ENCODE results near the gene ZNF786. TPM values are rescaled to one million over a fixed set of nuclear protein-coding genes. Genes with fewer than 3 reads are reported as not detected.
"Not testable (repeated sequence)": the region's sequence is repeated elsewhere in the genome, so short reads cannot be mapped to it uniquely, and the experiment has no call there.

The ZNF786 gene
- total RNA-seq, 1 donor = 3.1 TPM

DNA sequence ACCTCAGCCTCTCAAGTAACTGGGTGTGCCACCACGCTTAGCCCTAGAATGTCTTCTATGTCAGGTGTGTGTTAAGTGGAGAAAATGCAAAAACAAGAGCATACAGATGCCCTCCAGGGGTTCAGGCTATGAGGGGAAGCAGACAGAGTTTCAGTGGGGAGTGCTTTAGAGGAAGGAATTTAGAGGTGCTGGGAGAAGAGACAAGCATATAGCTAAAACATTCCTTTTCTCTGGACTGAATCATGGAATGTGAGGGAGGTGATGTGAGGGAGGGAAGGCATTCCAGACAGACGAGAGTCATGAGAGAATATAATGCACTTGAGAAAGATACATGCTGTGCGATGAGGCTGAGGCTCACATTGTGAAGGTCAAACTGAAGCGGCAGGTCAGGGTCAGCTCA lies 6.6 kb upstream of the ZNF786 start:
- no peaks in the 10 kb centered on the region for H3K27me3 ChIP-seq (ENCODE audit: insufficient read depth, low read length)
- H3K9me3 ChIP-seq (ENCODE audit: low read depth, low read length) = no peaks in the 10 kb centered on the region
- H3K4me3 ChIP-seq (ENCODE audit: low read length) = no peak overlapping the region
- peaks cover under 1% of the 10 kb centered on the region for H3K4me1 ChIP-seq (ENCODE audit: insufficient read depth, low read length)

- Histone ChIP-seq H3K4me1 (ENCODE audit: insufficient read depth, low read length) (peaks cover 23% of the 10 kb centered on the region), H3K4me3 (ENCODE audit: low read length) (no peak overlapping the region), H3K9me3 (ENCODE audit: low read depth, low read length) (no peaks in the 10 kb centered on the region), H3K27me3 (ENCODE audit: insufficient read depth, low read length) (no peaks in the 10 kb centered on the region)
Observed at GRCh38 chr7:149093228-149093627, 2.7 kb upstream of the ZNF786 start.

- peaks cover 32% of the 10 kb centered on the region for H3K4me1 ChIP-seq (ENCODE audit: insufficient read depth, low read length)
- H3K4me3 ChIP-seq (ENCODE audit: low read length); H3K27me3 ChIP-seq (ENCODE audit: insufficient read depth, low read length); H3K9me3 ChIP-seq (ENCODE audit: low read depth, low read length): not testable (repeated sequence)
Observed at GRCh38 chr7:149092244-149092643, 1.7 kb upstream of the ZNF786 start.

DNA sequence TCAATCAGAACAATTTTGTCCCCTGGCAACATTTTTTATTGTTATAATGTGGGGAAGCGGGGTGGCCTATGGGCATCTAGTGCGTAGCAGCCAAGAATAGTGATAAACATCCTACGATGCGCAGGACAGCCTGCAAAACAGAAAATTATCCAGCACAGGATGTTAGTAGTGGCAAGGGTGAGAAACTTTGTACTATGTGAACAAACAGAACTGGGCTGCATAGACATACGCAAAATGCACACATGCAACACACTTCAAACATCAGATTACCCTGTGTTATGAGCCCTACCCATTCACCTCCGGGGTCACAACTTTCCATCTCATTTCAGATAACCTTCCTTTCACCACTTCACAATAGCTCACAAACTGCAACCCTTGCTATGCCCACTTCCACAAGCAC lies 3.1 kb downstream of the ZNF786 start:
- H3K4me3 ChIP-seq (ENCODE audit: low read length) = no peak overlapping the region
- H3K9me3 ChIP-seq (ENCODE audit: low read depth, low read length) = no peaks in the 10 kb centered on the region
- H3K27me3 ChIP-seq (ENCODE audit: insufficient read depth, low read length) = no peaks in the 10 kb centered on the region
- H3K4me1 ChIP-seq (ENCODE audit: insufficient read depth, low read length) = peaks cover 51% of the 10 kb centered on the region

GRCh38 chr7:149085866-149086265 lies 4.7 kb downstream of the ZNF786 start:
- H3K4me3 ChIP-seq (ENCODE audit: low read length) = no peak overlapping the region
- H3K27me3 ChIP-seq (ENCODE audit: insufficient read depth, low read length) = no peaks in the 10 kb centered on the region
- H3K4me1 ChIP-seq (ENCODE audit: insufficient read depth, low read length) = peaks cover 44% of the 10 kb centered on the region
- no peaks in the 10 kb centered on the region for H3K9me3 ChIP-seq (ENCODE audit: low read depth, low read length)

DNA sequence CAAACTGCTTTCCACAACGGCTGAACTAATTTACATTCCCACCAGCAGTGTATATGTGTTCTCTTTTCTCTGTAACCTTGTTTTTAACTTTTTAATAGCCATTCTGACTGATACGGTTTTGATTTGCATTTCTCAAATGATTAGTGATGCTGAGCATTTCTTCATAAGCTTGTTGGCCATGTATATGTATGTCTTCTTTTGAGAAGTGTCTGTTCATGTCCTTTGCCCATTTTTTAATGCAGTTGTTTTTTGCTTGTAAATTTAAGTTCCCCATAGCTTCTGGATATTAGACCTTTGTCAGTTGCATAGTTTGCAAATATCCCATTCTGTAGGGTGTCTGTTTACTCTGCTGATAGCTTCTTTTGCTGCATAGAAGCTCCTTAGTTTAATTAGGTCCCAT lies 6.1 kb downstream of the ZNF786 start:
- Histone ChIP-seq H3K4me3 (ENCODE audit: low read length) (no peak overlapping the region), H3K9me3 (ENCODE audit: low read depth, low read length) (no peaks in the 10 kb centered on the region), H3K27me3 (ENCODE audit: insufficient read depth, low read length) (no peaks in the 10 kb centered on the region), H3K4me1 (ENCODE audit: insufficient read depth, low read length) (peaks cover 36% of the 10 kb centered on the region)

DNA sequence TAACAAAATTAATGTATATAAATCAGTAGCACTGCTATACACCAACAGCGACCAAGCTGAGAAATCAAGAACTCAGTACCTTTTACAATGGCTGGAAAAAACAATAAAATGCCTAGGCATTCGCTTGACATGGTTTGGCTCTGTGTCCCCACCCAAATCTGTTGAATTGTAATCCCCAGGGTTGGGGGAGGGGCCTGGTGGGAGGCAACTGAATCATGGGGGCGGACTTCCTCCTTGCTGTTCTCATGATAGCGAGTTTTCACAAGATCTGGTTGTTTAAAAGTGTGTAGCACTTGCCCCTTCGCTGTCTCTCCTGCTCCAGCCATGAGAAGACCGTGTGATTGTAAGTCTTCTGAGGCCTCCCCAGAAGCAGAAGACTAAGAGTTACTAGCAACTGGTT lies 8.6 kb downstream of the ZNF786 start:
- Histone ChIP-seq H3K4me1 (ENCODE audit: insufficient read depth, low read length) (peaks cover 17% of the 10 kb centered on the region), H3K9me3 (ENCODE audit: low read depth, low read length) (no peaks in the 10 kb centered on the region), H3K4me3 (ENCODE audit: low read length) (no peak overlapping the region), H3K27me3 (ENCODE audit: insufficient read depth, low read length) (no peaks in the 10 kb centered on the region)

DNA sequence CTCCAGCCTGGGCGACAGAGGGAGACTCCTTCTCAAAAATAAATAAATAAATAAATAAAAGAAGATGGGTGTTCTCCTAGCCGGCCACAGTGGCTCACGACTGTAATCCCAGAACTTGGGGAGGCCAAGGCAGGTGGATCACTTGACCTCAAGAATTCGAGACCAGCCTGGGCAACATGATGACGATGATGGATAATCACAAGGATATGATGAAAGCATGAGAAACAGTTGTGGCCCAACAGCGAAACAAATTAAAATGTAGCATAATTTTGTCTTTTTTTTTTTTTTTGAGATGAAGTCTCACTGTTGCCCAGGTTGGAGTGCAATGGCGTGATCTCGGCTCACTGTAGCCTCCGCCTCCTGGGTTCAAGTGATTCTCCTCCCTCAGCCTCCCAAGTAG lies 12.9 kb downstream of the ZNF786 start:
- Histone ChIP-seq H3K27me3 (ENCODE audit: insufficient read depth, low read length) (no peaks in the 10 kb centered on the region), H3K4me3 (ENCODE audit: low read length) (no peak overlapping the region), H3K9me3 (ENCODE audit: low read depth, low read length) (no peaks in the 10 kb centered on the region), H3K4me1 (ENCODE audit: insufficient read depth, low read length) (peaks cover 7% of the 10 kb centered on the region)

- no peak overlapping the region for H3K4me3 ChIP-seq (ENCODE audit: low read length)
- no peaks in the 10 kb centered on the region for H3K27me3 ChIP-seq (ENCODE audit: insufficient read depth, low read length)
- H3K4me1 ChIP-seq (ENCODE audit: insufficient read depth, low read length) = peaks cover 7% of the 10 kb centered on the region
- H3K9me3 ChIP-seq (ENCODE audit: low read depth, low read length) = no peaks in the 10 kb centered on the region
Observed at GRCh38 chr7:149075286-149075685, 15.2 kb downstream of the ZNF786 start.

DNA sequence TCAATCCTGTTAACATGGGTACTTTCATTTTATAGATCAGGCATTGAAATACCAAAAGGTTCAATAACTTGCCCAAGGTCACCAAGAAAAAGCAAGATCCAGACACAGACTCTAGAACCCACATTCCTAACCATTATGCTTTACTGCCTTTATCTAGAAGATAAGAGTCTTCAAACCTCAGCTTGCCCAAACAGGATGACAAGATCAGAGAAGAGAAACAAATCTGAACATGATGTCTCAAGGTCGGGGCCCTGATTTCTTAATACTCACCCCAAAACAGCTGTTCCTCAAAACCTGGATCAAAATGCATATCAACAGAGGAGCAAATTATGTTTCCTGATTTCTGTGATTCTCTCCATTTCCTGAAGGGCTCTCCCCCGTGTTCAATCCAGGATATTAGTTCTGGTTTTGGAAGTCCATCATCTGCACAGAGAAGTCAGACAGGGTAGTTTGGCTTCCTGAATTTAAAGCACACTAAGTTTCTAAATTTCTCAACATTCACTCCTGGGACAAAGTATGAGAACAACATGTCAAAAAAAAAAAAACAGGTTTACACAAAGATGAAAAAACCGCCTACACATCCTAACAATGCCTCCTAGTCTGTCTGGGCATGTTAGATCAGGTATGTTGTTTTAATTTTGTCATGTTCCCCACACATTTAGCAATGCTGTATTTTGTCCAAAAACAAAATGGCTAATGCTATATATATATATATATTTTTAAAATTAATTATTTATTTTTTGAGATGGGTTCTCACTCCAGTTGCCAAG lies 16.2 kb downstream of the ZNF786 start:
- Histone ChIP-seq H3K4me1 (ENCODE audit: insufficient read depth, low read length) (peaks cover 7% of the 10 kb centered on the region), H3K4me3 (ENCODE audit: low read length) (no peak overlapping the region), H3K9me3 (ENCODE audit: low read depth, low read length) (no peaks in the 10 kb centered on the region), H3K27me3 (ENCODE audit: insufficient read depth, low read length) (no peaks in the 10 kb centered on the region)

DNA sequence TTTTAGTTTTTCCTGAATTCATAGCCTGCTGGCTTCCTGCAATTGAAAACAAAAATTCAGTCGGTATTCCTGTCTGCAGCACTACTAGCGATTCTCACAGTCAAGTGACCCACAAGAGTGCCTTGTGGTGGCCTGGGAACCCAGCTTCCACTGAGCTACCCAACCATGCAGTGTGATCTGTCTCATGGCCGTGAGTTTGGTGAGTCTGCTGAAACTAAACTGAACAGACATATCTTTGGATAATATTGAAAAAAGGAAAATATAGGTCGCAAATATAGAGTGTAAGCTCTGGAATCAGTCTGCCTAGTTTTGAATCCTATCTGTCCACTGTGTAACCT lies 18.1 kb downstream of the ZNF786 start:
- H3K4me1 ChIP-seq (ENCODE audit: insufficient read depth, low read length) = peaks cover 7% of the 10 kb centered on the region
- H3K4me3 ChIP-seq (ENCODE audit: low read length) = no peak overlapping the region
- H3K9me3 ChIP-seq (ENCODE audit: low read depth, low read length) = no peaks in the 10 kb centered on the region
- no peaks in the 10 kb centered on the region for H3K27me3 ChIP-seq (ENCODE audit: insufficient read depth, low read length)

DNA sequence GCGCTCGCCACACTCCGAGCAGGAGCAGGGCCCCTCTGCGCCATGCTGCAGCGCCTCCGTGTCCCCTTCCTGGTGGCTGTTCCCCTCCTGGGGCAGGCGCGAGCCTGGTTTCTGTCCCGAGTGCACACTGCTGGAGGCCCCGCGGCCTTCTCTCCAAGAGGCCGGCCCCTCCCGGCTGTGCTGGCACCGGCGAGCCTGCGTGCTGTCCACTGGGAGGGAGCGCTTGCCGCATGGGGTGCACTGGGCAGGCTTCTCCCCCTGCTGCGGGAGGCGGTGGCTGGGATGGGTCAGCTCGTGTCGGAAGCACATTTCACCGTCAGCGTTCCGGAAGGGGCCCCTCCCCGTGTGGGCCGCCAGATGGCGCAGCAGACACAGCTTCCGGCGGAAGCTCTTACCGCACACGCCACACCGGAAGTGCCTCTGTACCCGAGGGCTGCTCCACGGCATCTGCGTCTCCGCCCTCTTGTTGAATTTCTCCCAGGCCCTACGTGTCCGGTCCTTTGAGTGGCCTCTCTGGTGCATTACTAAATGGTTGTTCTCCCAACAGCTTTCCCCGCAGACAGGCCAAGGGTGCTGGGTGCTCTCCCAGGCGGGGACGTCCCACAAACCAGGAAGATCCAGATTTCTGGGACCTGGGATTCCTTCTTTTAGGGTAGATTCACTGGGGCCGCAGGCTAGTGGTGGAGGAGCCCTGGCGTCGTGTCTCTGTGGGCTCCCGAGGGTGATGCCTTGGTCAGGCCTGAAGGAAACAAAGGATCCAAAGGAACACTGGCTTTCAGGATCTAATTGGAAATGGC lies 18.7 kb downstream of the ZNF786 start:
- Histone ChIP-seq H3K4me1 (ENCODE audit: insufficient read depth, low read length) (peaks cover 7% of the 10 kb centered on the region), H3K9me3 (ENCODE audit: low read depth, low read length) (no peaks in the 10 kb centered on the region), H3K4me3 (ENCODE audit: low read length) (peak overlapping the region; percentile 16), H3K27me3 (ENCODE audit: insufficient read depth, low read length) (no peaks in the 10 kb centered on the region)

DNA sequence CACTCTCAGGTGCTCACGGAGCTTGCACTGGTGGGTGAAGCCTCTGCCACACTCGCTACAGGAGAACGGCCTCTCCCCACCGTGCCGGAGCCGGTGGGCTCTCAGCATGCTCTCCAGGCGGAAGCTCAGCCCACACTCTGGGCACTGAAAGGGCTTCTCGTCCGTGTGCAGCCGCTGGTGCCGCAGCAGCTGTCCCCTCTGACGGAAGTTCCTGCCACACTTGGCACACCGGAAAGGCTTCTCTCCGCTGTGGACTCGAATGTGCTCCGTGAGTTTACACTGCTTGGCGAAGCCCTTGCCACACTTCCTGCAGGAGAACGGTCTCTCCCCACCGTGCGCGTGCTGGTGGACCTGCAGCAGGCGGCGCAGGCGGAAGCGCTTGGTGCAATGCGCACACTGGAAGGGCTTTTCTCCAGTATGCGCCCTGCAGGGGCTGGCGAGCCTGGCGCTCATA lies 19.3 kb downstream of the ZNF786 start:
- Histone ChIP-seq H3K9me3 (ENCODE audit: low read depth, low read length) (no peaks in the 10 kb centered on the region), H3K4me3 (ENCODE audit: low read length) (peak overlapping the region; percentile 16), H3K4me1 (ENCODE audit: insufficient read depth, low read length) (peaks cover 7% of the 10 kb centered on the region), H3K27me3 (ENCODE audit: insufficient read depth, low read length) (no peaks in the 10 kb centered on the region)

GRCh38 chr7:149070372-149071125 lies 20.0 kb downstream of the ZNF786 start:
- H3K4me1 ChIP-seq (ENCODE audit: insufficient read depth, low read length) = peaks cover 7% of the 10 kb centered on the region
- H3K27me3 ChIP-seq (ENCODE audit: insufficient read depth, low read length) = no peaks in the 10 kb centered on the region
- H3K9me3 ChIP-seq (ENCODE audit: low read depth, low read length) = no peaks in the 10 kb centered on the region
- H3K4me3 ChIP-seq (ENCODE audit: low read length) = no peak overlapping the region

GRCh38 chr7:149067869-149068268 lies 22.6 kb downstream of the ZNF786 start:
- H3K9me3 ChIP-seq (ENCODE audit: low read depth, low read length) = no peaks in the 10 kb centered on the region
- no peaks in the 10 kb centered on the region for H3K4me1 ChIP-seq (ENCODE audit: insufficient read depth, low read length)
- H3K27me3 ChIP-seq (ENCODE audit: insufficient read depth, low read length) = no peaks in the 10 kb centered on the region
- H3K4me3 ChIP-seq (ENCODE audit: low read length) = no peak overlapping the region

Measured in mononuclear cell (primary cell).